ENCODE measurements around the gene EFHD1.

Gene EFHD1

DNA sequence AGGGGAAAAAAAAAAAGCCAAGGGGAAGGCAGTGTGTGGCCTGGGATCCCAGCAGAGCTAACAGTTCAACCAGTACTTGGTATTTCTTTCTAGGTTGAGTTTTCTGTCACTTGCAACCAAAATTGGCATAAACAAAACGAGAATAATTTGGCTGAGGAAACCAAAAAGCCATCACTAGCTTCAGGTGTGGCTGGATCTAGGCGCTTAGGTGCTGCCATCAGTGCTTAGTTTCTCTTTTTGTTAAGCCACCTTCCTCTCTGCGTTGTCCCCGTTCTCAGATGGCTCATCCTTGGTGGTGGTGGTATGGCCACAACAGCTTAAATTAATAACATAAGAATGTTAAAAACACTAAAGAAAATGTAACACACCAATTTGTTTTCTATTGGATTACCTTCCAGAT is 2.4 kb downstream of the EFHD1 start:
- TF ChIP-seq, protein P1, sequence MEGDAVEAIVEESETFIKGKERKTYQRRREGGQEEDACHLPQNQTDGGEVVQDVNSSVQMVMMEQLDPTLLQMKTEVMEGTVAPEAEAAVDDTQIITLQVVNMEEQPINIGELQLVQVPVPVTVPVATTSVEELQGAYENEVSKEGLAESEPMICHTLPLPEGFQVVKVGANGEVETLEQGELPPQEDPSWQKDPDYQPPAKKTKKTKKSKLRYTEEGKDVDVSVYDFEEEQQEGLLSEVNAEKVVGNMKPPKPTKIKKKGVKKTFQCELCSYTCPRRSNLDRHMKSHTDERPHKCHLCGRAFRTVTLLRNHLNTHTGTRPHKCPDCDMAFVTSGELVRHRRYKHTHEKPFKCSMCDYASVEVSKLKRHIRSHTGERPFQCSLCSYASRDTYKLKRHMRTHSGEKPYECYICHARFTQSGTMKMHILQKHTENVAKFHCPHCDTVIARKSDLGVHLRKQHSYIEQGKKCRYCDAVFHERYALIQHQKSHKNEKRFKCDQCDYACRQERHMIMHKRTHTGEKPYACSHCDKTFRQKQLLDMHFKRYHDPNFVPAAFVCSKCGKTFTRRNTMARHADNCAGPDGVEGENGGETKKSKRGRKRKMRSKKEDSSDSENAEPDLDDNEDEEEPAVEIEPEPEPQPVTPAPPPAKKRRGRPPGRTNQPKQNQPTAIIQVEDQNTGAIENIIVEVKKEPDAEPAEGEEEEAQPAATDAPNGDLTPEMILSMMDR (IDR thresholded peaks at IDR 0.05) = no peak
- no peak overlapping the region for H3K4me3 ChIP-seq (ENCODE audit: low read depth in 1 of 2, low read length in 1 of 2)
- peaks cover 100% of the 10 kb centered on the region for H3K27me3 ChIP-seq
- no peaks in the 10 kb centered on the region for H3K9me3 ChIP-seq
- H3K36me3 ChIP-seq = no peaks in the 10 kb centered on the region
- no peak overlapping the region for H3K27ac ChIP-seq
- H3K4me1 ChIP-seq (ENCODE audit: control insufficient read depth in 1 of 2, insufficient read depth in 1 of 2, low read depth in 1 of 2, low read length in 1 of 2) = peaks cover 6 to 11% of the 10 kb centered on the region in 2 experiments

- H3K4me1 ChIP-seq (ENCODE audit: control insufficient read depth in 1 of 2, insufficient read depth in 1 of 2, low read depth in 1 of 2, low read length in 1 of 2) = peaks cover 6 to 11% of the 10 kb centered on the region in 2 experiments
- peaks cover 92% of the 10 kb centered on the region for H3K27me3 ChIP-seq
- no peak overlapping the region for H3K27ac ChIP-seq
- no peaks in the 10 kb centered on the region for H3K36me3 ChIP-seq
- TF ChIP-seq, protein P1 (IDR thresholded peaks at IDR 0.05) = no peak
- no peaks in the 10 kb centered on the region for H3K9me3 ChIP-seq
- H3K4me3 ChIP-seq (ENCODE audit: low read depth in 1 of 2, low read length in 1 of 2) = no peak overlapping the region
Observed at GRCh38 chr2:232636788-232637420, 3.5 kb downstream of the EFHD1 start.

- Histone ChIP-seq H3K27ac (no peak overlapping the region), H3K9me3 (no peaks in the 10 kb centered on the region), H3K4me1 (ENCODE audit: control insufficient read depth in 1 of 2, insufficient read depth in 1 of 2, low read depth in 1 of 2, low read length in 1 of 2) (peaks cover 6 to 10% of the 10 kb centered on the region in 2 experiments), H3K4me3 (ENCODE audit: low read depth in 1 of 2, low read length in 1 of 2) (no peak overlapping the region), H3K27me3 (peaks cover 86% of the 10 kb centered on the region), H3K36me3 (no peaks in the 10 kb centered on the region)
- TF ChIP-seq, protein P1 (IDR thresholded peaks at IDR 0.05) = no peak
Observed at GRCh38 chr2:232637866-232638583, 4.6 kb downstream of the EFHD1 start.

GRCh38 chr2:232641153-232641848 is 7.9 kb downstream of the EFHD1 start:
- H3K9me3 ChIP-seq = no peaks in the 10 kb centered on the region
- TF ChIP-seq, protein P1 (IDR thresholded peaks at IDR 0.05) = no peak
- H3K4me3 ChIP-seq (ENCODE audit: low read depth in 1 of 2, low read length in 1 of 2) = no peak overlapping the region
- peaks cover 53% of the 10 kb centered on the region for H3K27me3 ChIP-seq
- H3K4me1 ChIP-seq (ENCODE audit: control insufficient read depth in 1 of 2, insufficient read depth in 1 of 2, low read depth in 1 of 2, low read length in 1 of 2) = no peaks in the 10 kb centered on the region
- no peak overlapping the region for H3K27ac ChIP-seq
- no peaks in the 10 kb centered on the region for H3K36me3 ChIP-seq

DNA sequence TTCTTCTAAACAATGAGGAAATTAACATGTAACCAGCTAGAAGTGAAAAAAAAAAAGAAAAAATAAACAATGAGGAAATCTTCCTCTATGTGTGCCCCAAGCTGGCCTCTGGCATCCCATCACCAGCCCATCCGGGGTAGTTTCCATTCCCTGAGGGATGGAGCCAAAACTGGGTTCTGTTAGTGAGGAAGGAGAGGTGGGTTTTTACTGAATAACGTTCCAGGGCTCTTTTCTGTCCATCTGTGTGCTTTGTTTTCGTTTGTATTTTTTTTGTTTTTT is 9.7 kb downstream of the EFHD1 start:
- TF ChIP-seq, protein P1 (IDR thresholded peaks at IDR 0.05) = no peak
- Histone ChIP-seq H3K27me3 (peaks cover 35% of the 10 kb centered on the region), H3K27ac (no peak overlapping the region), H3K36me3 (no peaks in the 10 kb centered on the region), H3K4me3 (ENCODE audit: low read depth in 1 of 2, low read length in 1 of 2) (no peak overlapping the region), H3K4me1 (ENCODE audit: control insufficient read depth in 1 of 2, insufficient read depth in 1 of 2, low read depth in 1 of 2, low read length in 1 of 2) (no peaks in the 10 kb centered on the region), H3K9me3 (no peaks in the 10 kb centered on the region)
